Prostate gland (tissue), 2 donors: ENCODE measurements around the gene MR1. TPM values are rescaled to one million over a fixed set of nuclear protein-coding genes. Genes with fewer than 3 reads are reported as not detected.

Source experiments
- DNase-seq: peaks from one replicate; pipeline ENCODE4 v3.0.0-alpha.2; 2019; ENCODE audit warnings: low spot score
- H3K27ac ChIP-seq, 2 donors: fragments of 200-600 bp; sonication (generic); 2 replicates each; pipeline ENCODE4 v1.5.1; 2017 to 2019
- H3K27me3 ChIP-seq: fragments of 200-600 bp; sonication (generic); replicated peaks from 2 replicates; pipeline ENCODE4 v1.5.1; 2019; ENCODE audit not compliant: insufficient read depth
- H3K36me3 ChIP-seq, 2 donors: fragments of 200-600 bp; sonication (generic); 1 replicate in 1 of 2; 2 replicates in 1 of 2; pipeline versions ENCODE4 v1.5.1 to v1.8.1; 2017 to 2019
- H3K4me1 ChIP-seq: fragments of 200-600 bp; sonication (generic); replicated peaks from 2 replicates; pipeline ENCODE4 v1.5.1; 2019
- H3K4me3 ChIP-seq, 2 donors: fragments of 200-600 bp; sonication (generic); 2 replicates each; pipeline ENCODE4 v1.5.1; 2017 to 2019
- H3K9me3 ChIP-seq: fragments of 200-600 bp; sonication (generic); 2 replicates; pipeline ENCODE4 v1.5.1; 2017
- POLR2A ChIP-seq: fragments of 450-650 bp; IDR thresholded peaks from one replicate; pipeline ENCODE4 v1.6.1; 2016; ENCODE audit warnings: antibody characterized with exemption, mild to moderate bottlenecking
- POLR2AphosphoS5 ChIP-seq: sonication (generic); formaldehyde crosslinking; IDR thresholded peaks from one replicate; pipeline ENCODE4 v1.6.1; 2017; ENCODE audit warnings: antibody characterized with exemption
- WGBS: methylation state at CpG from one replicate; pipeline ENCODE4 v1.1.5; 2018; 5-methylcytosine and 5-hydroxymethylcytosine counted together
- intact Hi-C: fragments of 100-400 bp; cut with DNase I; formaldehyde crosslinking; loops from one replicate; pipeline ENCODE4 v1.14.2; 2022
- total RNA-seq, 2 donors: library from RNA; depleted of rRNA; stranded (reverse); fragments of >200 nt; gene quantifications; one replicate each; pipeline ENCODE4 v1.1.0, GENCODE V29; 2016
- TF ChIP-seq, protein P1 (sequence below), 4 experiments: fragments of 200-600 bp in 2 of 4; fragments of 450-650 bp in 2 of 4; sonication (generic) in 2 of 4; IDR thresholded peaks; 1 replicate in 3 of 4; 2 replicates in 1 of 4; pipeline ENCODE4 v1.5.1; 2016 to 2019; ENCODE audit warnings: antibody characterized with exemption in 4 of 4, mild to moderate bottlenecking in 2 of 4, moderate library complexity in 2 of 4

Gene MR1
- total RNA-seq, 2 donors from 2014 or later = 14.3 to 17.5 TPM

DNA sequence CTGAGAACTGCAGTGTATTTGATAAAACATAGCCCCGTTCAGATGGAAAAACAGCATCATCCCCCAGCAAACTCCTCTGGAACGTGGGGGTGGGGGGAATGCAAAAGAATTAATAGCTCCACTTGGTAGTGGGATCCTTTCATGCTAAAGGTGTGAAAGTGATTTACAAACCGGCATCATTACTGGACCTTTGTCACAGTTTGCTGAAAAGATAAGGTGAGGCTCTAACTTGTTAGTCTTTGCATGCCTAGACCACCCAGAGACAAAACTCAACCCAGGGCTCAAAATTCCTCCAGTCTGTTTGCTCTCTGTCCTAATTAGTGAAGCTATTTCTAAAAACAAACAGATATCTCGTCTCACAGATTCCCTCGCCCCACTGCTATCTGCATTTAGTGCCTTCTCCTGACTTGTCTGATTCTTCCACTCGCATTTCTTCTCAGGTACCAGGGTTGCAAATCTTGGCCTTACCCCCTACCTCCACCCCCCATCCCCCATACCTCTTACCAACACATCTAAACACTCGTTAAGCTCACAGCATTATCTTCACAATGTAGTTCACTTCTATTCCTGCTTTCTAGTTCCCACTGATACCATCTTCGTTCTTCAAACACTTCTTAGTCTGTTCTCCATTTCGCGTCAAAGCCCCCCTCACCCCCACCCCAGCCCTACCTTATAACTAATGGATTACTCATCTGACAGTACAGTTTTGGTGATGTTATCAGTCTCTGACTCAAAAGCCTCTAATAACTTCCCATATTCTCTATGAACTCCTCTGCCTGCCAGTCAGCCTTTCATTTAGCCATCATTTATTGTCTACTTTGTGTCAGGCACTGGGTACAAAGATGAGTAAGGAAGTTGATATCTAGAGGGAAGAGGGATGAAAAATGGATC is 66.5 kb downstream of the MR1 start:
- H3K4me1 ChIP-seq = peaks cover 9% of the 10 kb centered on the region
- no peak overlapping the region for H3K27ac ChIP-seq
- H3K9me3 ChIP-seq = no peaks in the 10 kb centered on the region
- no peak for TF ChIP-seq POLR2AphosphoS5
- TF ChIP-seq, protein P1, sequence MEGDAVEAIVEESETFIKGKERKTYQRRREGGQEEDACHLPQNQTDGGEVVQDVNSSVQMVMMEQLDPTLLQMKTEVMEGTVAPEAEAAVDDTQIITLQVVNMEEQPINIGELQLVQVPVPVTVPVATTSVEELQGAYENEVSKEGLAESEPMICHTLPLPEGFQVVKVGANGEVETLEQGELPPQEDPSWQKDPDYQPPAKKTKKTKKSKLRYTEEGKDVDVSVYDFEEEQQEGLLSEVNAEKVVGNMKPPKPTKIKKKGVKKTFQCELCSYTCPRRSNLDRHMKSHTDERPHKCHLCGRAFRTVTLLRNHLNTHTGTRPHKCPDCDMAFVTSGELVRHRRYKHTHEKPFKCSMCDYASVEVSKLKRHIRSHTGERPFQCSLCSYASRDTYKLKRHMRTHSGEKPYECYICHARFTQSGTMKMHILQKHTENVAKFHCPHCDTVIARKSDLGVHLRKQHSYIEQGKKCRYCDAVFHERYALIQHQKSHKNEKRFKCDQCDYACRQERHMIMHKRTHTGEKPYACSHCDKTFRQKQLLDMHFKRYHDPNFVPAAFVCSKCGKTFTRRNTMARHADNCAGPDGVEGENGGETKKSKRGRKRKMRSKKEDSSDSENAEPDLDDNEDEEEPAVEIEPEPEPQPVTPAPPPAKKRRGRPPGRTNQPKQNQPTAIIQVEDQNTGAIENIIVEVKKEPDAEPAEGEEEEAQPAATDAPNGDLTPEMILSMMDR (IDR thresholded peaks at IDR 0.05) = no peak
- TF ChIP-seq POLR2A = no peak
- intact Hi-C loops = no loop called here
- DNase-seq = no peak
- no peak overlapping the region for H3K4me3 ChIP-seq
- 45% methylated on average over 10 of the region's 10 CpGs for WGBS
- H3K27me3 ChIP-seq = no peaks in the 10 kb centered on the region
- H3K36me3 ChIP-seq = no peaks in the 10 kb centered on the region

DNA sequence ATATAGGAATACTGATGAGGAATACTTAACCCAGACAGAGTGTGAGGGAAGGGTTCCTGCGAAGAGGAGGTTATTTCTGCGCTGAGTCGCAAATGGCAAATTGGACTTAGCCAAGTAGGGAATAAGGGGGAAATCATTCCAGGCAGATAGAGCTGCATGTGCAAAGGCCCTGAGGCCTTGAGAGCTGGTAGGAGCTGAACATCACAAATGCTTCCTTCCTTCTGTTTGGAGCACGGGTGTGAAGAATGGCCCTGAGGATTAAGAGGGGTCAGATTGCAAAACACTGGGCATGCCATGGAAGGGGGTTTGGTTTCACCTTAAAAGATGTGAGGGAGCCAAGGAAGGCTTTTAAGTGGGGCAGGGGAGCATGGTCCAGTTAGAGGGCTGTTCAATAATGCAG is 67.2 kb downstream of the MR1 start:
- Histone ChIP-seq H3K27ac (no peak overlapping the region), H3K4me1 (peaks cover 5% of the 10 kb centered on the region), H3K27me3 (no peaks in the 10 kb centered on the region), H3K36me3 (no peaks in the 10 kb centered on the region), H3K4me3 (no peak overlapping the region), H3K9me3 (no peaks in the 10 kb centered on the region)
- intact Hi-C loops = no loop called here
- DNase-seq = no peak
- TF ChIP-seq POLR2AphosphoS5 = no peak
- no peak for TF ChIP-seq POLR2A
- TF ChIP-seq, protein P1 (IDR thresholded peaks at IDR 0.05) = no peak
- WGBS = 95% methylated on average over 4 of the region's 4 CpGs

DNA sequence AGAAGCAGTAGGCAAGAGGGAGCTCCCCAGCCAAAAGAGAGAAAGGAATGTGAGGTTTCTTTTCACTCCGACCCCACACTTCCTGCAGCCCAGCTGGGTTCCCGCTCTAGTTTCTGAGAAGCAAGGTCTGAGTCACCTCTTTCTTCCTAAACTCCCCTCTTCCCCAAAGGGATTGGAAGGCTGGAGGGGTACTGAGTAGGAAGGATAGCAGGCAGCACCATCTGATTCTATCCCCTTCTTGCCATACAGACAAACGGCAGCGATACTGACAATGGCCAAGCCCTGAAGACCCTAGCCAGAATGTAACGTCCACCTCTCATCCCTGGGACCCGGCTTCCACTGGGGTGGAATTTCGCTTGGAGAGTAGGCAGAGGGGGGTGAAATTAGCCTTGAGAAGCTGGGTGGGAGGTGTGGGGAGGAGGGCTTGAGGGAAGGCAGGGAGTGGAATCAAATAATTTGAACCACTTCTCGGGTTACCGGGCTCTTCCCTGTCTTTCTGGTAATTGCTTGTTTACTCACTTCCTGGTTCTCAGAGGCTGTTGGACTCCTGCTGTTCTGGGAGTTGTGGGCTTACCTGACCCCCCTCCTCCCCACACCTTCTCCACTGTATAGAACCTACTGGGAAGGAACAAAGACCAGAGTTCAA is 67.9 kb downstream of the MR1 start:
- TF ChIP-seq, protein P1 (IDR thresholded peaks at IDR 0.05) = no peak
- TF ChIP-seq POLR2A (no peak), POLR2AphosphoS5 (no peak)
- Histone ChIP-seq H3K4me3 (no peak overlapping the region), H3K9me3 (no peaks in the 10 kb centered on the region), H3K27ac (no peak overlapping the region), H3K27me3 (no peaks in the 10 kb centered on the region), H3K36me3 (no peaks in the 10 kb centered on the region), H3K4me1 (peaks cover 2% of the 10 kb centered on the region)
- no peak for DNase-seq
- WGBS = 52% methylated on average over 9 of the region's 9 CpGs
- intact Hi-C loops = no loop called here

DNA sequence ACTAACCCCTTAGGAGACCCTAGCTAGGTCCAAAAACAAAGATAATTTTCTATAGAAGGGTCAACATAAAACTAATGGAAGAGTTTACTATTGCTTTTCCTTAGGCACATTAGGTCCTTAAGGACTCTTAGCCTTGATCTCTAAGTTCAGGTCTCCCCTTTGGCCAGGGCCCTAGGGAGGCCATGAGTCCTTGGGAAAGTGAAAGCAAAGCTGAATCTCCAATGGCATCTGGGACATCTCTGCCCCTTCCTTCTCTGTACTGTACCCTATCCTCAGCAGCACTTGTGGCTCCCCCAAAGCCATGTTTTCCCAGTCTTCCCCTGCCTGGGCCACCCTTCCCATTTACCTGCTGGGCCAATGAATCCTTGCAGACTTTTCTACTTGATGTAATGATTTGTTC is 69.1 kb downstream of the MR1 start:
- intact Hi-C loops = no loop called here
- H3K9me3 ChIP-seq = no peaks in the 10 kb centered on the region
- H3K36me3 ChIP-seq = no peaks in the 10 kb centered on the region
- TF ChIP-seq, protein P1 (IDR thresholded peaks at IDR 0.05) = no peak
- TF ChIP-seq POLR2A (no peak), POLR2AphosphoS5 (no peak)
- no peak overlapping the region for H3K4me3 ChIP-seq
- H3K27me3 ChIP-seq = no peaks in the 10 kb centered on the region
- DNase-seq = no peak
- H3K4me1 ChIP-seq = peaks cover 2% of the 10 kb centered on the region
- H3K27ac ChIP-seq = no peak overlapping the region

DNA sequence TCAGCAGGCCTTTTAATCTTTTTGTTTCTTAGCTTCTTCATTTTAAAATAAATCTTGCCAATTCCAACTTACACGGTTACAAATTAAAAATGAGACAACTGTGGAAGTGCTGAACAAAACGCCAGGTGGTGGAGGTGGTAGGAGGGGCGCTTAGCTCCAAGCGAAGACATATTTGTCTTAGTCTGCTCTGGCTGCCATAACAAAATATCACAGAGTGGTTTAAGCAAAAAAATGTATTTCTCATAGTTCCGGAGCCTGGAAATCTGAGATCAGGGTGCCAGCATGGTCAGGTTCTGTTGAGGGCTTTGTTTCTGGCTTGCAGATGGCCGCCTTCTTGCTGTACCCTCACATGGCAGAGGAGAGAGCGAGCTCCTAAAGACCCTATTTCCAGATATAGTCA is 69.6 kb downstream of the MR1 start:
- Histone ChIP-seq H3K4me1 (peaks cover 2% of the 10 kb centered on the region), H3K27ac (no peak overlapping the region), H3K27me3 (no peaks in the 10 kb centered on the region), H3K9me3 (no peaks in the 10 kb centered on the region), H3K4me3 (no peak overlapping the region), H3K36me3 (no peaks in the 10 kb centered on the region)
- intact Hi-C loops = no loop called here
- DNase-seq = no peak
- 88% methylated on average over 7 of the region's 7 CpGs for WGBS
- TF ChIP-seq, protein P1 (IDR thresholded peaks at IDR 0.05) = no peak
- TF ChIP-seq POLR2A (no peak), POLR2AphosphoS5 (no peak)
